RWPE2 (cell line): ENCODE results near the gene SPRR2B.
"Not testable (repeated sequence)": the region's sequence is repeated elsewhere in the genome, so short reads cannot be mapped to it uniquely, and the experiment has no call there.

Experiments used
- ATAC-seq: fragments of 200-7000 bp; cut with Tn5 transposase; 3 replicates; pipeline ENCODE4 v1.9.1; 2021; ENCODE audit warnings: low read depth
- DNase-seq: peaks from one replicate; pipeline ENCODE4 v3.0.0-alpha.2; 2020; ENCODE audit warnings: low spot score
- H3K27ac ChIP-seq: fragments of 450-650 bp; 2 replicates; pipeline ENCODE4 v1.5.1; 2017; ENCODE audit warnings: mild to moderate bottlenecking; ENCODE audit not compliant: poor library complexity, severe bottlenecking
- H3K27me3 ChIP-seq: fragments of 250-450 bp; sonication (Bioruptor Pico); 2 replicates; pipeline ENCODE4 v1.5.1; 2021; ENCODE audit warnings: mild to moderate bottlenecking, moderate library complexity; ENCODE audit not compliant: insufficient read depth, poor library complexity, severe bottlenecking
- H3K36me3 ChIP-seq: fragments of 250-450 bp; sonication (Bioruptor Pico); 2 replicates; pipeline ENCODE4 v1.5.1; 2020; ENCODE audit warnings: low read depth, mild to moderate bottlenecking, moderate library complexity
- H3K4me1 ChIP-seq: fragments of 250-450 bp; sonication (Bioruptor Pico); 2 replicates; pipeline ENCODE4 v1.5.1; 2021; ENCODE audit warnings: mild to moderate bottlenecking, moderate library complexity; ENCODE audit not compliant: insufficient read depth, poor library complexity, severe bottlenecking
- H3K4me3 ChIP-seq: fragments of 250-450 bp; sonication (Bioruptor Pico); 2 replicates; pipeline ENCODE4 v1.5.1; 2021; ENCODE audit warnings: mild to moderate bottlenecking, moderate library complexity; ENCODE audit not compliant: severe bottlenecking
- H3K9me3 ChIP-seq: fragments of 250-450 bp; sonication (Bioruptor Pico); 2 replicates; pipeline ENCODE4 v1.5.1; 2021; ENCODE audit warnings: mild to moderate bottlenecking, moderate library complexity; ENCODE audit not compliant: severe bottlenecking
- CTCF ChIP-seq: fragments of 450-650 bp; IDR thresholded peaks from one replicate; pipeline ENCODE4 v1.5.1; 2017; ENCODE audit warnings: mild to moderate bottlenecking, moderate library complexity; ENCODE audit not compliant: poor library complexity, severe bottlenecking

Gene SPRR2B

DNA sequence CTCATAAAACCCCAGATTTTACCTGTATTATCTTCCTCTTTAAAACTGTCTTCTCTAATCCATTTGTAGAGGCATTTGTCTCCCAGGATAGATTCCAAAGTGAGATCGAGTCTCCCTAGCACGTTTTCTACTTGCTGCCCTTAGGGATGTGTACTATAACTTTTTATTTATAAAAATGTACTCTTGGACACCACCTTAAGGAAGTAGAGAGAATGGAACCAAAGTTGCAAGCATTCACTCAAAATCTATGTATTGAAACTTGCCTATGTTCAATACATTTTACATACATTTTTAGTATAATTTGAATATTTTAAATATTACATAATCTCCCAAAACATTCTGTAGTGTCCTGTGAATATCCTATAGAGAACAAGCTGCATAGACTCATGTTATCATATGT, 13.3 kb downstream of the SPRR2B start:
- Histone ChIP-seq H3K36me3 (no peaks in the 10 kb centered on the region), H3K4me1 (peaks cover 5% of the 10 kb centered on the region), H3K27me3 (no peaks in the 10 kb centered on the region), H3K27ac (no peak overlapping the region), H3K9me3 (no peaks in the 10 kb centered on the region), H3K4me3 (no peak overlapping the region)
- TF ChIP-seq CTCF, result peak; percentile 39
- ATAC-seq (no peak), DNase-seq (no peak)

- H3K4me3 ChIP-seq, result no peak within 1 kb of the TSS
- DNase-seq (no peak), ATAC-seq (no peak)
- TF ChIP-seq CTCF, result no peak
- H3K4me1 ChIP-seq, result peaks cover 5% of the 10 kb centered on the region
- H3K27me3 ChIP-seq, result no peaks in the 10 kb centered on the region
- H3K27ac ChIP-seq, result no peak within 1 kb of the TSS
- no peaks in the 10 kb centered on the region for H3K36me3 ChIP-seq
- no peaks in the 10 kb centered on the region for H3K9me3 ChIP-seq
Observed at GRCh38 chr1:153057375-153057774, 14.0 kb downstream of the SPRR2B start, which contains the start of gene SPRR2A. TSS of gene SPRR2A (minus strand) at chr1:153057512. CDS start at chr1:153056735, 777 bp downstream.

- H3K27ac ChIP-seq, H3K36me3 ChIP-seq, H3K4me1 ChIP-seq, DNase-seq, H3K4me3 ChIP-seq, H3K9me3 ChIP-seq, H3K27me3 ChIP-seq, ATAC-seq: not testable (repeated sequence)
Observed at GRCh38 chr1:153056111-153056510, 15.3 kb downstream of the SPRR2B start.

DNA sequence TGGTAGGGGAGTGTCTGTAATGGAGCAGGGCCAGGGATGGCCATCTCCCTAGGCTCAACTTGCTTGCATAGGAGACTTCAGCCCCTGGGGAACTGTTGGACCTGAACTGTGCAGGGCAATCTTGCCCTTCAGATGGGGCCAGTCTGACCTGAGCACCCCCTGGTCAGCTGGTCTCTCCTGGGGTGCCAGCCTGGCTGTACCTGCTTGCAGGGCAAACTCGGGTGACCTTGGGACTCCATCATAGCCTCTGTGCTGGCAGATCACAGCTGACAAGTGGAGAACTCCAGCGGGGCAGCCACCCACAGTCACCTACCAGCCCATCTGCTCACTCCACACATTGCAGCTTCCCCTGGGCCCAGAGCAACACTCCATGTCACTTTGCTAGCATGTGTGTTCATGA, 22.2 kb downstream of the SPRR2B start:
- Histone ChIP-seq H3K9me3 (no peaks in the 10 kb centered on the region), H3K27ac (no peak overlapping the region), H3K36me3 (no peaks in the 10 kb centered on the region), H3K4me1 (peaks cover 15% of the 10 kb centered on the region), H3K4me3 (no peak overlapping the region), H3K27me3 (no peaks in the 10 kb centered on the region)
- ATAC-seq, result no peak
- no peak for TF ChIP-seq CTCF
- DNase-seq, result no peak

DNA sequence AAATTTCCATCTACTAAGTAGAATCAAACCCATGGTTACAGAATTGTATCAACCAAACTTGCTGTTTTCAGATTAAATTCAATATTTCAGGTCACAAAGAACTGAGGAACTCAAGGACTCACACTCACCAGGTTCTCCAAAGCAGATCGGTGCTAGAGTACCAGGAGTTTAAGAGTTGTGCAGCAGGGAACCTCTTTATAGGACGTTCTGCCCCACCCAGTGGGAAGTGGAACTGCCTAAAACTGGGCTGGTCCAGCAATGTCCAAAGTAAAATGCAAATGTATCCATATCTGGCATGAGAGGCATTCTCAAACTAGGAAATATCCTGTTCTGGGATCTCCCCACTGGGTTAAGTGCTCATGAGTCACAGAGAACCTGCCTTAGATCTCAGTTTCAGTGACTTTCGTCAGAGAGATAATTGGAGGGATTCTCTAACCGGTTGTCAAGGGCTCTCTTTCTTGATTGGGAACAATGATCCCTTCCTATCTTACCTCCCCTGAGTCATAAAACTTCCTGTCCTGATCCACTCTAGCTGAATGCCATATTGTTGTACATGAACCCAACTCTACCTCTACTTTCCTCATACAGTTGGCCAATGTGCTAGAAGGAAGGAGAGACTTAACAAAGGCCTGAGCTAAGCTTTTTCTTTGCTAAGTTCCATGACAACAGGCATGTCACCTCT, 30.3 kb downstream of the SPRR2B start, which contains the start of gene SPRR2D:
SPRR2D (minus strand) TSS at position 171 of the 682 bp plus-strand sequence. CDS start 774 bp downstream, outside the sequence.
- ATAC-seq (peak; percentile 38; the same call in 2 of the 3 replicates), DNase-seq (no peak)
- Histone ChIP-seq H3K27ac (peak within 1 kb of the TSS; percentile 6), H3K36me3 (no peaks in the 10 kb centered on the region), H3K27me3 (no peaks in the 10 kb centered on the region), H3K4me1 (peaks cover 11% of the 10 kb centered on the region), H3K4me3 (no peak within 1 kb of the TSS), H3K9me3 (peaks cover 2% of the 10 kb centered on the region)
- TF ChIP-seq CTCF, result no peak
